DMS 273 treated with DMSO at 0.1 percent for 48 hours (cell line): ENCODE results near the gene STK17B.

Source experiments
- DNase-seq: peaks from one replicate; lab custom pipeline; 2025; lab: John Stamatoyannopoulos, UW

STK17B gene

GRCh38 chr2:196155575-196155974 is 15.8 kb downstream of the STK17B start:
- DNase-seq = no peak

- DNase-seq = no peak
Observed at GRCh38 chr2:196153480-196153879, 17.9 kb downstream of the STK17B start.

- no peak for DNase-seq
Observed at GRCh38 chr2:196149948-196150347, 21.4 kb downstream of the STK17B start.

- DNase-seq = no peak
Observed at GRCh38 chr2:196148736-196149135, 22.6 kb downstream of the STK17B start.

GRCh38 chr2:196145256-196145655 is 26.1 kb downstream of the STK17B start:
- no peak for DNase-seq

GRCh38 chr2:196144513-196145126 is 26.8 kb downstream of the STK17B start:
- DNase-seq = no peak

GRCh38 chr2:196143730-196144131 is 27.6 kb downstream of the STK17B start:
- DNase-seq = no peak

GRCh38 chr2:196142825-196143224 is 28.6 kb downstream of the STK17B start:
- DNase-seq = no peak

GRCh38 chr2:196140213-196140612 is 31.2 kb downstream of the STK17B start:
- no peak for DNase-seq

- DNase-seq = no peak
Observed at GRCh38 chr2:196137271-196137670, 34.1 kb downstream of the STK17B start.

- DNase-seq = no peak
Observed at GRCh38 chr2:196136151-196136550, 35.2 kb downstream of the STK17B start.

- DNase-seq = no peak
Observed at GRCh38 chr2:196131949-196132925, 39.1 kb downstream of the STK17B start.

GRCh38 chr2:196131384-196131937 is 39.9 kb downstream of the STK17B start:
- DNase-seq = no peak

GRCh38 chr2:196130039-196130825 is 41.1 kb downstream of the STK17B start:
- DNase-seq = no peak

GRCh38 chr2:196128749-196129148 is 42.6 kb downstream of the STK17B start:
- no peak for DNase-seq

- DNase-seq = no peak
Observed at GRCh38 chr2:196125596-196125995, 45.8 kb downstream of the STK17B start.

- DNase-seq = no peak
Observed at GRCh38 chr2:196123679-196124373, 47.6 kb downstream of the STK17B start.

- DNase-seq = no peak
Observed at GRCh38 chr2:196119926-196120325, 51.5 kb downstream of the STK17B start.

GRCh38 chr2:196117214-196117705 is 54.1 kb downstream of the STK17B start:
- no peak for DNase-seq

GRCh38 chr2:196113061-196113974 is 58.1 kb downstream of the STK17B start:
- no peak for DNase-seq
